Astrocyte (in vitro differentiated cells and primary cell): ENCODE measurements around the gene STON2. TPM values are rescaled to one million over a fixed set of nuclear protein-coding genes. Genes with fewer than 3 reads are reported as not detected.
A peak's percentile ranks its signal among the peaks of the same experiment; 100 is the strongest.

ENCODE experiments used
- DNase-seq: peaks from one replicate; pipeline ENCODE4 v3.0.0-alpha.2; 2010; ENCODE audit warnings: low read depth
- FAIRE-seq: peaks from 2 replicates; lab custom pipeline; 2011; peaks lifted over from hg19 to GRCh38; lab: Jason Lieb, UNC
- H2AFZ ChIP-seq: 2 replicates; pipeline ENCODE4 v1.6.0; 2012; ENCODE audit warnings: low read depth, low read length, inconsistent platforms
- H3K27ac ChIP-seq: 2 replicates; pipeline ENCODE4 v1.5.1; 2011; ENCODE audit warnings: low read depth, low read length, inconsistent platforms
- H3K27me3 ChIP-seq: 2 replicates; pipeline ENCODE4 v1.6.0; 2011; ENCODE audit warnings: low read length, inconsistent platforms; ENCODE audit not compliant: insufficient read depth
- H3K36me3 ChIP-seq: 2 replicates; pipeline ENCODE4 v1.5.1; 2011; ENCODE audit warnings: low read length, inconsistent platforms; ENCODE audit not compliant: insufficient read depth
- H3K4me1 ChIP-seq: 2 replicates; pipeline ENCODE4 v1.5.1; 2011; ENCODE audit warnings: low read length, inconsistent platforms; ENCODE audit not compliant: insufficient read depth
- H3K4me2 ChIP-seq: 2 replicates; pipeline ENCODE4 v1.6.0; 2012; ENCODE audit warnings: low read length, inconsistent platforms
- H3K4me3 ChIP-seq: 2 replicates; pipeline ENCODE4 v1.5.1; 2011; ENCODE audit warnings: low read depth, mild to moderate bottlenecking, low read length, inconsistent platforms; ENCODE audit not compliant: insufficient read depth
- H3K79me2 ChIP-seq: 2 replicates; pipeline ENCODE4 v1.6.0; 2012; ENCODE audit warnings: mild to moderate bottlenecking, low read length, inconsistent platforms; ENCODE audit not compliant: insufficient read depth
- H3K9ac ChIP-seq: 2 replicates; pipeline ENCODE4 v1.6.0; 2012; ENCODE audit warnings: mild to moderate bottlenecking, low read length, inconsistent platforms
- H3K9me3 ChIP-seq: 2 replicates; pipeline ENCODE4 v1.5.1; 2012; ENCODE audit warnings: low read depth, mild to moderate bottlenecking, low read length, inconsistent platforms; ENCODE audit not compliant: insufficient read depth
- H4K20me1 ChIP-seq: 2 replicates; pipeline ENCODE4 v1.6.0; 2012; ENCODE audit warnings: low read length, inconsistent platforms; ENCODE audit not compliant: insufficient read depth
- H3K27ac Mint-ChIP-seq: one replicate; pipeline ENCODE4 v1.8.0; 2021; ENCODE audit warnings: mild to moderate bottlenecking, mixed read lengths; ENCODE audit not compliant: unreplicated experiment
- H3K27me3 Mint-ChIP-seq: one replicate; pipeline ENCODE4 v1.8.0; 2021; ENCODE audit warnings: low read depth, mixed read lengths; ENCODE audit not compliant: unreplicated experiment
- H3K36me3 Mint-ChIP-seq: one replicate; pipeline ENCODE4 v1.8.0; 2021; ENCODE audit warnings: low read depth, mixed read lengths; ENCODE audit not compliant: unreplicated experiment
- H3K4me1 Mint-ChIP-seq: one replicate; pipeline ENCODE4 v1.8.0; 2021; ENCODE audit warnings: low read depth, mixed read lengths; ENCODE audit not compliant: unreplicated experiment
- H3K4me3 Mint-ChIP-seq: one replicate; pipeline ENCODE4 v1.8.0; 2021; ENCODE audit warnings: mild to moderate bottlenecking, moderate library complexity, mixed read lengths; ENCODE audit not compliant: unreplicated experiment
- H3K9me3 Mint-ChIP-seq: one replicate; pipeline ENCODE4 v1.8.0; 2021; ENCODE audit warnings: mild to moderate bottlenecking, mixed read lengths; ENCODE audit not compliant: unreplicated experiment
- EZH2 ChIP-seq: IDR thresholded peaks from 2 replicates; pipeline ENCODE4 v1.6.1; 2012; ENCODE audit warnings: mild to moderate bottlenecking, low read length, inconsistent platforms; ENCODE audit not compliant: insufficient read depth
- total RNA-seq: library from RNA; stranded (reverse); gene quantifications from 2 replicates; pipeline ENCODE4 v1.2.1, GENCODE V29; 2021
- TF ChIP-seq, protein P1 (sequence below): IDR thresholded peaks from 2 replicates; pipeline ENCODE4 v1.5.1; 2011; ENCODE audit warnings: low read depth, mild to moderate bottlenecking, inconsistent platforms, low read length, moderate library complexity; ENCODE audit not compliant: insufficient read depth

Gene STON2
- total RNA-seq, 1 donor from 2014 or later = 52.9 TPM

DNA sequence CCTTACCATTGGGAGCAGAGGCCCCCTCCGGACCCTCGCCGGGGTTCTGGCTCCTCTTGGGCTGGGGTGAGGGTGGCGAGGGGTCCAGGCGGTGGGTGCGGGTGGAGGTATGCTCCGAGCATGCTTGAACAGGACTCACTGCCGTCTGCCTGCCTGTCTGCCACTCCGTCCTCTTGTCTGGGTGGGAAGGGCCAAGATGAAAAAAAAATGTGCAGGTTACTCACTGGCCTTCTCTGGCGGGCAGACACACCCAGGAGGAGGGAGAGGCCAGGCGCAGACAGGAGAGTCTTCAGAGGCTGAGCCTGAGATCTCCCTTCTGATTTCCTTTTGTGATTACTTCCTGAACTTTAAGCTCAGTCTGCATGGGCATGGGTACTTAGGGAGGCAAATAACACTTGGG is 76.1 kb downstream of the STON2 start:
- peak overlapping the region; percentile 66 for H3K4me2 ChIP-seq
- H3K9ac ChIP-seq = peak overlapping the region; percentile 8
- H3K36me3 Mint-ChIP-seq = no peaks in the 10 kb centered on the region
- no peak overlapping the region for H3K27ac ChIP-seq
- DNase-seq (peak; percentile 32), FAIRE-seq (no peak)
- H2AFZ ChIP-seq = peak overlapping the region; percentile 44
- TF ChIP-seq, protein P1, sequence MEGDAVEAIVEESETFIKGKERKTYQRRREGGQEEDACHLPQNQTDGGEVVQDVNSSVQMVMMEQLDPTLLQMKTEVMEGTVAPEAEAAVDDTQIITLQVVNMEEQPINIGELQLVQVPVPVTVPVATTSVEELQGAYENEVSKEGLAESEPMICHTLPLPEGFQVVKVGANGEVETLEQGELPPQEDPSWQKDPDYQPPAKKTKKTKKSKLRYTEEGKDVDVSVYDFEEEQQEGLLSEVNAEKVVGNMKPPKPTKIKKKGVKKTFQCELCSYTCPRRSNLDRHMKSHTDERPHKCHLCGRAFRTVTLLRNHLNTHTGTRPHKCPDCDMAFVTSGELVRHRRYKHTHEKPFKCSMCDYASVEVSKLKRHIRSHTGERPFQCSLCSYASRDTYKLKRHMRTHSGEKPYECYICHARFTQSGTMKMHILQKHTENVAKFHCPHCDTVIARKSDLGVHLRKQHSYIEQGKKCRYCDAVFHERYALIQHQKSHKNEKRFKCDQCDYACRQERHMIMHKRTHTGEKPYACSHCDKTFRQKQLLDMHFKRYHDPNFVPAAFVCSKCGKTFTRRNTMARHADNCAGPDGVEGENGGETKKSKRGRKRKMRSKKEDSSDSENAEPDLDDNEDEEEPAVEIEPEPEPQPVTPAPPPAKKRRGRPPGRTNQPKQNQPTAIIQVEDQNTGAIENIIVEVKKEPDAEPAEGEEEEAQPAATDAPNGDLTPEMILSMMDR = no peak
- no peak for TF ChIP-seq EZH2
- H4K20me1 ChIP-seq = no peaks in the 10 kb centered on the region
- H3K4me1 Mint-ChIP-seq = peaks cover 20% of the 10 kb centered on the region
- H3K27ac Mint-ChIP-seq = peak overlapping the region; percentile 82
- H3K4me3 Mint-ChIP-seq = peak overlapping the region; percentile 83
- no peaks in the 10 kb centered on the region for H3K36me3 ChIP-seq
- H3K27me3 ChIP-seq = peaks cover 2% of the 10 kb centered on the region
- no peaks in the 10 kb centered on the region for H3K79me2 ChIP-seq
- H3K4me1 ChIP-seq = no peaks in the 10 kb centered on the region
- H3K4me3 ChIP-seq = no peak overlapping the region
- H3K9me3 Mint-ChIP-seq = no peaks in the 10 kb centered on the region
- no peaks in the 10 kb centered on the region for H3K9me3 ChIP-seq
- H3K27me3 Mint-ChIP-seq = no peaks in the 10 kb centered on the region

DNA sequence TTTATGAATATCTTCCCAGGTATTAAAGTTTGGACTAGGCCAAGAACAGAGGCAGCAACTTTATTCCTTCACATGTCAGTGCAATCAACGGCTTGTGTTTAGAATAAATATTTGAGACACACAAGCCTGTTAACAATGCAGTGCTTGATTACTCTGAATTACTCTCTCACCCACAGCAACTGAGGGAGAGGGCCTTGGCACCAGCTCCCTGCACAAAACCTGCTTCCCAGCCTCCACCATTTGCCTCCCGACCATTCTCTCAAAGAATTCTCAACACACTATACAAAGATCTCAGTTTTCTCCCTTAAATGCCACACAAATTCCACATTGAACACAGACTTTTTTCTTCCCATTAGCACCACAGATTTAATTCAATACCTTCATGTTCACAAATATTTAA is 77.0 kb downstream of the STON2 start:
- Mint-ChIP-seq H3K4me1 (peaks cover 20% of the 10 kb centered on the region), H3K27ac (no peak overlapping the region), H3K4me3 (peak overlapping the region; percentile 83), H3K9me3 (no peaks in the 10 kb centered on the region), H3K36me3 (no peaks in the 10 kb centered on the region), H3K27me3 (no peaks in the 10 kb centered on the region)
- DNase-seq (no peak), FAIRE-seq (no peak)
- H3K27ac ChIP-seq = no peak overlapping the region
- no peak overlapping the region for H2AFZ ChIP-seq
- H3K4me1 ChIP-seq = no peaks in the 10 kb centered on the region
- no peaks in the 10 kb centered on the region for H3K9me3 ChIP-seq
- peak overlapping the region; percentile 66 for H3K4me2 ChIP-seq
- peaks cover 2% of the 10 kb centered on the region for H3K27me3 ChIP-seq
- no peaks in the 10 kb centered on the region for H4K20me1 ChIP-seq
- H3K36me3 ChIP-seq = no peaks in the 10 kb centered on the region
- no peaks in the 10 kb centered on the region for H3K79me2 ChIP-seq
- no peak overlapping the region for H3K4me3 ChIP-seq
- no peak overlapping the region for H3K9ac ChIP-seq
- TF ChIP-seq, protein P1 = no peak
- TF ChIP-seq EZH2 = no peak

DNA sequence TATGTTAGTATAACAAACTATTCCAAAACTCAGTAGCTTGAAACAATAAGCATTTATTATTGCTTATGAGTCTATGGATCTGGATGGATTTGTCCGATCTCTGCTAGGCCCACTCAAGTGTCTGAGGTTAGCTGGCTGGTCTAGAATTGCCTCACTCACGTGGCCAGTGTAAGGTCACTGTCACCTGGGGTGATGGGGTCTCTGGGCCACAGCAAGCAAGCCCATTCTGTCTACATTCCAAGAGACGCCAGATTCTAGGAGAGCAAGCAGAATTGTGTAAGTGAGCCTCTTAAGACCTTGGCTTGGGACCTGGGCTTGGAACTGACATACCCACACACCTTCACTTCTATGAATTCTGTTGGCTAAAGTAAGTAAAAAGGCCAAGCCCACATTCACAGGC is 80.2 kb downstream of the STON2 start:
- FAIRE-seq (no peak), DNase-seq (no peak)
- H3K9ac ChIP-seq = no peak overlapping the region
- Mint-ChIP-seq H3K9me3 (peaks cover 2% of the 10 kb centered on the region), H3K27ac (peak overlapping the region; percentile 47), H3K36me3 (peaks cover 2% of the 10 kb centered on the region), H3K4me1 (peaks cover 33% of the 10 kb centered on the region), H3K4me3 (no peak overlapping the region), H3K27me3 (no peaks in the 10 kb centered on the region)
- no peak overlapping the region for H3K4me3 ChIP-seq
- no peak overlapping the region for H3K27ac ChIP-seq
- H3K36me3 ChIP-seq = no peaks in the 10 kb centered on the region
- H3K27me3 ChIP-seq = peaks cover 2% of the 10 kb centered on the region
- no peaks in the 10 kb centered on the region for H3K79me2 ChIP-seq
- no peaks in the 10 kb centered on the region for H3K9me3 ChIP-seq
- H3K4me1 ChIP-seq = no peaks in the 10 kb centered on the region
- H4K20me1 ChIP-seq = no peaks in the 10 kb centered on the region
- H2AFZ ChIP-seq = no peak overlapping the region
- no peak for TF ChIP-seq EZH2
- TF ChIP-seq, protein P1 = no peak
- no peak overlapping the region for H3K4me2 ChIP-seq
